Panc1 (cell line): ENCODE data around the gene UPK1B. TPM values are rescaled to one million over a fixed set of nuclear protein-coding genes. Genes with fewer than 3 reads are reported as not detected.

Experiments
- ATAC-seq: fragments of 200-7000 bp; cut with Tn5 transposase; 2 replicates; pipeline ENCODE4 v1.9.1; 2020; ENCODE audit warnings: mild to moderate bottlenecking, moderate library complexity
- BruUV-seq: library from RNA; stranded (reverse); fragments of 400-500 nt; replicated peaks from 2 replicates; lab custom pipeline; 2021; lab: Mats Ljungman, UMichigan
- CTCF ChIA-PET: fragments of 300-600 bp; sonication (Branson Sonifier 250); formaldehyde crosslinking; loops from one replicate; lab custom pipeline; 2022; ENCODE audit warnings: antibody characterized with exemption; lab: Charles Lee
- POLR2A ChIA-PET: fragments of 300-600 bp; sonication (Branson Sonifier 250); formaldehyde crosslinking; loops from one replicate; lab custom pipeline; 2022; ENCODE audit warnings: antibody characterized with exemption; lab: Charles Lee
- DNase-seq: peaks from one replicate; pipeline ENCODE4 v3.0.0-alpha.2; 2010; ENCODE audit warnings: low read depth, low spot score
- H3K27ac ChIP-seq: 2 replicates; pipeline ENCODE4 v1.5.1; 2011; ENCODE audit warnings: mild to moderate bottlenecking, low read length, inconsistent platforms
- H3K27me3 ChIP-seq: fragments of 200-500 bp; sonication (Bioruptor generic); 2 replicates; pipeline ENCODE4 v1.6.0; 2014; ENCODE audit warnings: low read length, inconsistent platforms; ENCODE audit not compliant: control insufficient read depth, insufficient read depth
- H3K36me3 ChIP-seq: fragments of 200-500 bp; sonication (Bioruptor generic); 2 replicates; pipeline ENCODE4 v1.5.1; 2014; ENCODE audit warnings: inconsistent platforms, mild to moderate bottlenecking, low read length, moderate library complexity; ENCODE audit not compliant: control insufficient read depth, insufficient read depth
- H3K4me1 ChIP-seq: 2 replicates; pipeline ENCODE4 v1.5.1; 2011; ENCODE audit warnings: inconsistent platforms, mild to moderate bottlenecking, low read length, moderate library complexity; ENCODE audit not compliant: control insufficient read depth, insufficient read depth
- H3K4me3 ChIP-seq, 2 experiments: 2 replicates each; pipeline ENCODE4 v1.5.1; 2011 to 2012; ENCODE audit warnings: low read depth in 2 of 2, low read length in 2 of 2, mild to moderate bottlenecking in 2 of 2, inconsistent platforms in 1 of 2, moderate library complexity in 1 of 2
- H3K9me3 ChIP-seq: fragments of 200-500 bp; sonication (Bioruptor generic); 2 replicates; pipeline ENCODE4 v1.5.1; 2014; ENCODE audit warnings: low read depth, mild to moderate bottlenecking, inconsistent platforms, low read length, moderate library complexity; ENCODE audit not compliant: control insufficient read depth, insufficient read depth
- CTCF ChIP-seq: fragments of 450-650 bp; IDR thresholded peaks from 2 replicates; pipeline ENCODE4 v1.5.1; 2017; ENCODE audit warnings: mild to moderate bottlenecking
- POLR2AphosphoS5 ChIP-seq: IDR thresholded peaks from 2 replicates; pipeline ENCODE4 v1.6.1; 2012; ENCODE audit warnings: mild to moderate bottlenecking, low read depth, low read length, moderate library complexity
- SIN3A ChIP-seq: IDR thresholded peaks from 2 replicates; pipeline ENCODE4 v1.6.1; 2012; ENCODE audit warnings: low read depth, mild to moderate bottlenecking, low read length, moderate library complexity, borderline replicate concordance; ENCODE audit not compliant: insufficient read depth
- TCF7L2 ChIP-seq: IDR thresholded peaks from 2 replicates; pipeline ENCODE4 v1.6.1; 2011; ENCODE audit warnings: mild to moderate bottlenecking, low read depth, low read length, inconsistent platforms
- in situ Hi-C: cut with HindIII; loops from 2 replicates; pipeline ENCODE4 v1.10.0; 2016; ENCODE audit warnings: low sequenced_read_pairs, low pct_unique_long_range_greater_than_20kb
- intact Hi-C: fragments of 100-400 bp; cut with micrococcal nuclease; formaldehyde crosslinking; loops from one replicate; pipeline ENCODE4 v1.10.0; 2022; ENCODE audit not compliant: unreplicated experiment
- total RNA-seq: library from RNA; stranded (reverse); gene quantifications from one replicate; pipeline ENCODE4 v1.2.1, GENCODE V29; 2021; ENCODE audit not compliant: unreplicated experiment
- TF ChIP-seq, protein P1 (sequence below), 2 experiments: IDR thresholded peaks; 2 replicates each; pipeline ENCODE4 v1.6.1; 2011 to 2012; ENCODE audit warnings: low read depth in 2 of 2, control low read depth in 1 of 2, low read length in 1 of 2, mild to moderate bottlenecking in 1 of 2, moderate library complexity in 1 of 2; ENCODE audit not compliant: insufficient read depth in 1 of 2

The UPK1B gene
- total RNA-seq, 1 experiment from 2014 or later: 4.4 TPM

- CTCF ChIA-PET: no interaction called here
- no peaks in the 10 kb centered on the region for H3K9me3 ChIP-seq
- BruUV-seq: no TSS peak
- H3K36me3 ChIP-seq: no peaks in the 10 kb centered on the region
- intact Hi-C loops: loop anchor here (5.0 kb wide), 1 partner anchor 146 kb away; no protein-coding TSS in a partner anchor
- H3K4me1 ChIP-seq: peaks cover 16% of the 10 kb centered on the region
- in situ Hi-C loops: no loop called here
- H3K4me3 ChIP-seq: no peak overlapping the region
- POLR2A ChIA-PET: no interaction called here
- TF ChIP-seq SIN3A (no peak), CTCF (no peak), POLR2AphosphoS5 (no peak), TCF7L2 (no peak)
- TF ChIP-seq, protein P1, sequence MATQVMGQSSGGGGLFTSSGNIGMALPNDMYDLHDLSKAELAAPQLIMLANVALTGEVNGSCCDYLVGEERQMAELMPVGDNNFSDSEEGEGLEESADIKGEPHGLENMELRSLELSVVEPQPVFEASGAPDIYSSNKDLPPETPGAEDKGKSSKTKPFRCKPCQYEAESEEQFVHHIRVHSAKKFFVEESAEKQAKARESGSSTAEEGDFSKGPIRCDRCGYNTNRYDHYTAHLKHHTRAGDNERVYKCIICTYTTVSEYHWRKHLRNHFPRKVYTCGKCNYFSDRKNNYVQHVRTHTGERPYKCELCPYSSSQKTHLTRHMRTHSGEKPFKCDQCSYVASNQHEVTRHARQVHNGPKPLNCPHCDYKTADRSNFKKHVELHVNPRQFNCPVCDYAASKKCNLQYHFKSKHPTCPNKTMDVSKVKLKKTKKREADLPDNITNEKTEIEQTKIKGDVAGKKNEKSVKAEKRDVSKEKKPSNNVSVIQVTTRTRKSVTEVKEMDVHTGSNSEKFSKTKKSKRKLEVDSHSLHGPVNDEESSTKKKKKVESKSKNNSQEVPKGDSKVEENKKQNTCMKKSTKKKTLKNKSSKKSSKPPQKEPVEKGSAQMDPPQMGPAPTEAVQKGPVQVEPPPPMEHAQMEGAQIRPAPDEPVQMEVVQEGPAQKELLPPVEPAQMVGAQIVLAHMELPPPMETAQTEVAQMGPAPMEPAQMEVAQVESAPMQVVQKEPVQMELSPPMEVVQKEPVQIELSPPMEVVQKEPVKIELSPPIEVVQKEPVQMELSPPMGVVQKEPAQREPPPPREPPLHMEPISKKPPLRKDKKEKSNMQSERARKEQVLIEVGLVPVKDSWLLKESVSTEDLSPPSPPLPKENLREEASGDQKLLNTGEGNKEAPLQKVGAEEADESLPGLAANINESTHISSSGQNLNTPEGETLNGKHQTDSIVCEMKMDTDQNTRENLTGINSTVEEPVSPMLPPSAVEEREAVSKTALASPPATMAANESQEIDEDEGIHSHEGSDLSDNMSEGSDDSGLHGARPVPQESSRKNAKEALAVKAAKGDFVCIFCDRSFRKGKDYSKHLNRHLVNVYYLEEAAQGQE (IDR thresholded peaks at IDR 0.05; ENCODE audit: insufficient read depth in 1 of 2, low read depth in 2 of 2, low read length in 1 of 2): no peak
- ATAC-seq: no peak
- no peak overlapping the region for H3K27ac ChIP-seq
- DNase-seq: no peak
- H3K27me3 ChIP-seq: no peaks in the 10 kb centered on the region
Observed at GRCh38 chr3:119243712-119244111, 70.3 kb downstream of the UPK1B start.

GRCh38 chr3:119245778-119246177, 72.4 kb downstream of the UPK1B start:
- Histone ChIP-seq H3K4me1 (peaks cover 6% of the 10 kb centered on the region), H3K27ac (no peak overlapping the region), H3K27me3 (no peaks in the 10 kb centered on the region), H3K4me3 (no peak overlapping the region), H3K36me3 (no peaks in the 10 kb centered on the region), H3K9me3 (no peaks in the 10 kb centered on the region)
- ATAC-seq (no peak), DNase-seq (no peak)
- intact Hi-C loops (no loop called here), in situ Hi-C loops (no loop called here)
- no TSS peak for BruUV-seq
- POLR2A ChIA-PET: no interaction called here
- CTCF ChIA-PET: interaction anchor here (0.5 to 0.6 kb wide), 3 partner anchors 13 to 436 kb away, joined by 4 to 8 read pairs (median 6); no protein-coding TSS in a partner anchor
- TF ChIP-seq SIN3A (no peak), TCF7L2 (no peak), CTCF (no peak)
- TF ChIP-seq, protein P1 (IDR thresholded peaks at IDR 0.05; ENCODE audit: insufficient read depth in 1 of 2, low read depth in 2 of 2, low read length in 1 of 2): no peak
